ENCODE data around the gene OSBPL2. TPM values are rescaled to one million over a fixed set of nuclear protein-coding genes. Genes with fewer than 3 reads are reported as not detected.

Gene OSBPL2
- total and polyA plus RNA-seq, 7 donors: 27.0 to 36.8 (median 31.7) TPM

GRCh38 chr20:62328684-62329388 is 90.5 kb downstream of the OSBPL2 start:
- 88 to 89% methylated on average over 26 of the region's 26 CpGs for WGBS, 2 donors
- Histone ChIP-seq H3K4me1 (no peaks in the 10 kb centered on the region), H3K27me3 (no peaks in the 10 kb centered on the region), H3K27ac (no peak overlapping the region), H3K36me3 (peaks cover 77 to 100% (median 92%) of the 10 kb centered on the region in 4 donors), H3K9me3 (no peaks in the 10 kb centered on the region), H3K4me3 (no peak overlapping the region)
- intact Hi-C loops (cut with DNase I): no loop called here
- TF ChIP-seq EP300 (IDR thresholded peaks at IDR 0.05): no peak
- TF ChIP-seq POLR2A (IDR thresholded peaks at IDR 0.05): no peak
- TF ChIP-seq POLR2AphosphoS5 (IDR thresholded peaks at IDR 0.05): no peak
- TF ChIP-seq CTCF (IDR thresholded peaks at IDR 0.05): no peak
- no peak for DNase-seq

GRCh38 chr20:62329389-62330377 is 91.4 kb downstream of the OSBPL2 start:
- intact Hi-C loops (cut with DNase I): no loop called here
- DNase-seq: no peak
- Histone ChIP-seq H3K9me3 (no peaks in the 10 kb centered on the region), H3K4me1 (no peaks in the 10 kb centered on the region), H3K27ac (peak overlapping the region in 1 of 4 donors; percentile 10), H3K36me3 (peaks cover 75 to 100% (median 93%) of the 10 kb centered on the region in 4 donors), H3K4me3 (no peak overlapping the region), H3K27me3 (no peaks in the 10 kb centered on the region)
- TF ChIP-seq POLR2AphosphoS5 (IDR thresholded peaks at IDR 0.05) (no peak), EP300 (IDR thresholded peaks at IDR 0.05) (no peak), CTCF (IDR thresholded peaks at IDR 0.05) (no peak), POLR2A (IDR thresholded peaks at IDR 0.05) (no peak)
- WGBS, 2 donors: 93 to 96% methylated on average over 37 of the region's 37 CpGs

- H3K27me3 ChIP-seq: no peaks in the 10 kb centered on the region
- intact Hi-C loops (cut with DNase I): no loop called here
- no peak for TF ChIP-seq EP300 (IDR thresholded peaks at IDR 0.05)
- no peak for TF ChIP-seq POLR2AphosphoS5 (IDR thresholded peaks at IDR 0.05)
- H3K9me3 ChIP-seq: no peaks in the 10 kb centered on the region
- no peaks in the 10 kb centered on the region for H3K4me1 ChIP-seq
- WGBS, 2 donors: 87 to 91% methylated on average over 46 of the region's 46 CpGs
- no peak overlapping the region for H3K4me3 ChIP-seq
- H3K36me3 ChIP-seq: peaks cover 70 to 100% (median 93%) of the 10 kb centered on the region in 4 donors
- H3K27ac ChIP-seq: no peak overlapping the region
- DNase-seq: no peak
Measured at GRCh38 chr20:62330576-62331317, 92.4 kb downstream of the OSBPL2 start.

GRCh38 chr20:62331347-62331746 is 93.0 kb downstream of the OSBPL2 start:
- Histone ChIP-seq H3K4me3 (no peak overlapping the region), H3K27me3 (no peaks in the 10 kb centered on the region), H3K36me3 (peaks cover 71 to 100% (median 95%) of the 10 kb centered on the region in 4 donors), H3K27ac (peak overlapping the region in 2 of 4 donors; percentile 4 to 7), H3K4me1 (no peaks in the 10 kb centered on the region), H3K9me3 (no peaks in the 10 kb centered on the region)
- WGBS, 2 donors: 94% methylated on average over 19 of the region's 19 CpGs
- no peak for TF ChIP-seq POLR2A (IDR thresholded peaks at IDR 0.05)
- DNase-seq: no peak
- intact Hi-C loops (cut with DNase I): no loop called here

- intact Hi-C loops (cut with DNase I): no loop called here
- WGBS, 2 donors: 78 to 88% methylated on average over 16 of the region's 16 CpGs
- DNase-seq: no peak
Measured at GRCh38 chr20:62332421-62332820, 94.1 kb downstream of the OSBPL2 start.

More at GRCh38 chr20:62332421-62332820, 94.1 kb downstream of the OSBPL2 start:
- Histone ChIP-seq H3K4me1 (no peaks in the 10 kb centered on the region), H3K27me3 (no peaks in the 10 kb centered on the region), H3K4me3 (no peak overlapping the region), H3K9me3 (no peaks in the 10 kb centered on the region), H3K36me3 (peaks cover 68 to 100% (median 95%) of the 10 kb centered on the region in 4 donors), H3K27ac (no peak overlapping the region)
- TF ChIP-seq EP300 (IDR thresholded peaks at IDR 0.05) (no peak), POLR2AphosphoS5 (IDR thresholded peaks at IDR 0.05) (no peak), POLR2A (IDR thresholded peaks at IDR 0.05) (no peak), CTCF (IDR thresholded peaks at IDR 0.05) (no peak)
